ENCODE measurements around the gene KCTD15.

- TF ChIP-seq CTCF (conservative IDR thresholded peaks at IDR 0.05): no peak
- peak; percentile 88 for TF ChIP-seq ZFX (IDR thresholded peaks at IDR 0.05)
Observed at GRCh38 chr19:33796164-33796875, at the start of gene KCTD15.

Data from C4-2B (cell line).